ENCODE data around the gene SELENOI.

SELENOI gene

GRCh38 chr2:26412091-26412673, 66.2 kb downstream of the SELENOI start:
- FAIRE-seq: no peak

GRCh38 chr2:26414311-26414710, 68.4 kb downstream of the SELENOI start:
- FAIRE-seq: no peak

GRCh38 chr2:26421961-26422360, 76.0 kb downstream of the SELENOI start:
- no peak for FAIRE-seq

- FAIRE-seq: no peak
These were observed 77.1 kb downstream of the SELENOI start for GRCh38 chr2:26422947-26423629.

- FAIRE-seq: no peak
These were observed 77.8 kb downstream of the SELENOI start for GRCh38 chr2:26423750-26424149.

- no peak for FAIRE-seq
These were observed 78.3 kb downstream of the SELENOI start for GRCh38 chr2:26424221-26424620.

GRCh38 chr2:26428846-26429245, 82.9 kb downstream of the SELENOI start:
- no peak for FAIRE-seq

GRCh38 chr2:26429779-26430578, 84.0 kb downstream of the SELENOI start:
- FAIRE-seq: no peak

- FAIRE-seq: no peak
These were observed 84.9 kb downstream of the SELENOI start for GRCh38 chr2:26430826-26431225.

GRCh38 chr2:26432363-26432762, 86.4 kb downstream of the SELENOI start:
- FAIRE-seq: no peak

GRCh38 chr2:26432859-26433258, 86.9 kb downstream of the SELENOI start:
- no peak for FAIRE-seq

- no peak for FAIRE-seq
These were observed 89.2 kb downstream of the SELENOI start for GRCh38 chr2:26435106-26435505.

- no peak for FAIRE-seq
These were observed 92.6 kb downstream of the SELENOI start for GRCh38 chr2:26438526-26438925.

GRCh38 chr2:26438926-26439325, 93.0 kb downstream of the SELENOI start:
- FAIRE-seq: no peak

GRCh38 chr2:26442301-26442700, 96.4 kb downstream of the SELENOI start:
- no peak for FAIRE-seq

- no peak for FAIRE-seq
These were observed 96.8 kb downstream of the SELENOI start for GRCh38 chr2:26442707-26443106.

GRCh38 chr2:26444236-26444635, 98.3 kb downstream of the SELENOI start:
- FAIRE-seq: no peak

Data from islet of Langerhans (tissue), 1 donor.